Ammon's horn (tissue), 1 donor: ENCODE measurements around the gene SLC27A1.
"Not testable (repeated sequence)": the region's sequence is repeated elsewhere in the genome, so short reads cannot be mapped to it uniquely, and the experiment has no call there.

Experiments used
- DNase-seq: peaks from one replicate; pipeline ENCODE4 v3.0.0-alpha.2; 2016; ENCODE audit warnings: low spot score

Gene SLC27A1

GRCh38 chr19:17487284-17488121 is 17.2 kb downstream of the SLC27A1 start:
- DNase-seq, result no peak

GRCh38 chr19:17488593-17489391 is 18.5 kb downstream of the SLC27A1 start:
- DNase-seq, result no peak

GRCh38 chr19:17489392-17490030 is 19.2 kb downstream of the SLC27A1 start:
- no peak for DNase-seq

GRCh38 chr19:17490411-17490810 is 20.1 kb downstream of the SLC27A1 start:
- DNase-seq, result no peak

- no peak for DNase-seq
Measured at GRCh38 chr19:17491287-17491686, 21.0 kb downstream of the SLC27A1 start.

GRCh38 chr19:17495639-17496296 is 25.4 kb downstream of the SLC27A1 start:
- DNase-seq, result no peak

GRCh38 chr19:17496337-17496997 is 26.1 kb downstream of the SLC27A1 start:
- DNase-seq, result peak; percentile 75

GRCh38 chr19:17497149-17497798 is 26.9 kb downstream of the SLC27A1 start:
- DNase-seq, result no peak

GRCh38 chr19:17499025-17499424 is 28.7 kb downstream of the SLC27A1 start:
- not testable (repeated sequence) for DNase-seq

- DNase-seq, result no peak
Measured at GRCh38 chr19:17499648-17500446, 29.5 kb downstream of the SLC27A1 start.

- no peak for DNase-seq
Measured at GRCh38 chr19:17500447-17501198, 30.3 kb downstream of the SLC27A1 start.

- DNase-seq, result no peak
Measured at GRCh38 chr19:17503240-17503639, 32.9 kb downstream of the SLC27A1 start.

GRCh38 chr19:17504030-17504429 is 33.7 kb downstream of the SLC27A1 start:
- DNase-seq, result no peak

GRCh38 chr19:17504456-17504855 is 34.1 kb downstream of the SLC27A1 start:
- DNase-seq, result no peak

GRCh38 chr19:17505223-17505622 is 34.9 kb downstream of the SLC27A1 start:
- DNase-seq, result no peak

- no peak for DNase-seq
Measured at GRCh38 chr19:17506745-17507144, 36.4 kb downstream of the SLC27A1 start.

- not testable (repeated sequence) for DNase-seq
Measured at GRCh38 chr19:17508558-17508933, 38.2 kb downstream of the SLC27A1 start.

- no peak for DNase-seq
Measured at GRCh38 chr19:17510220-17510993, 40.1 kb downstream of the SLC27A1 start.
